Activated naive CD4-positive, alpha-beta T cell treated with anti-CD3 and anti-CD28 coated beads, Interleukin-2, amount 50 U/mL, for 16 hours (primary cell): Measurements from ENCODE around the gene FBP2.
"Not testable (repeated sequence)": the region's sequence is repeated elsewhere in the genome, so short reads cannot be mapped to it uniquely, and the experiment has no call there.

Experiments used
- DNase-seq: peaks from one replicate; pipeline ENCODE4 v3.0.0-alpha.2; 2020

The FBP2 gene

GRCh38 chr9:94603259-94604160, 9.9 kb upstream of the FBP2 start:
- DNase-seq: peak; percentile 69

GRCh38 chr9:94602666-94603065, 9.0 kb upstream of the FBP2 start:
- DNase-seq: no peak

GRCh38 chr9:94600715-94601114, 7.1 kb upstream of the FBP2 start:
- no peak for DNase-seq

GRCh38 chr9:94600258-94600657, 6.6 kb upstream of the FBP2 start:
- DNase-seq: no peak

GRCh38 chr9:94599102-94599501, 5.5 kb upstream of the FBP2 start:
- DNase-seq: no peak

GRCh38 chr9:94592683-94593082, 941 bp downstream of the FBP2 start:
- not testable (repeated sequence) for DNase-seq

GRCh38 chr9:94591876-94592275, 1.7 kb downstream of the FBP2 start:
- DNase-seq: no peak

GRCh38 chr9:94591046-94591545, 2.5 kb downstream of the FBP2 start:
- DNase-seq: not testable (repeated sequence)

- DNase-seq: no peak
These were observed 4.9 kb downstream of the FBP2 start for GRCh38 chr9:94588681-94589080.

GRCh38 chr9:94586814-94587213, 6.8 kb downstream of the FBP2 start:
- no peak for DNase-seq

- no peak for DNase-seq
These were observed 7.3 kb downstream of the FBP2 start for GRCh38 chr9:94586316-94586715.

GRCh38 chr9:94584555-94584954, 9.1 kb downstream of the FBP2 start:
- DNase-seq: no peak

GRCh38 chr9:94581728-94582127, 11.9 kb downstream of the FBP2 start:
- DNase-seq: no peak

GRCh38 chr9:94577571-94577970, 16.1 kb downstream of the FBP2 start:
- no peak for DNase-seq

- DNase-seq: no peak
These were observed 16.6 kb downstream of the FBP2 start for GRCh38 chr9:94577036-94577435.

GRCh38 chr9:94576131-94576530, 17.5 kb downstream of the FBP2 start:
- DNase-seq: no peak

- no peak for DNase-seq
These were observed 24.5 kb downstream of the FBP2 start for GRCh38 chr9:94568972-94569712.

GRCh38 chr9:94568250-94568889, 25.3 kb downstream of the FBP2 start:
- no peak for DNase-seq

GRCh38 chr9:94567271-94567670, 26.4 kb downstream of the FBP2 start:
- no peak for DNase-seq

GRCh38 chr9:94566550-94566949, 27.1 kb downstream of the FBP2 start:
- DNase-seq: no peak

- not testable (repeated sequence) for DNase-seq
These were observed 29.3 kb downstream of the FBP2 start for GRCh38 chr9:94564279-94564678.

- DNase-seq: no peak
These were observed 30.1 kb downstream of the FBP2 start for GRCh38 chr9:94563548-94563947.

- DNase-seq: no peak
These were observed 33.4 kb downstream of the FBP2 start for GRCh38 chr9:94560237-94560636.
